HG03095 (cell line): ENCODE data around the gene PNPLA5.

Source experiments
- ATAC-seq: cut with Tn5 transposase; IDR thresholded peaks from one replicate; pipeline ENCODE4 v1.9.1; 2021; ENCODE audit warnings: moderate library complexity; ENCODE audit not compliant: unreplicated experiment

The PNPLA5 gene

DNA sequence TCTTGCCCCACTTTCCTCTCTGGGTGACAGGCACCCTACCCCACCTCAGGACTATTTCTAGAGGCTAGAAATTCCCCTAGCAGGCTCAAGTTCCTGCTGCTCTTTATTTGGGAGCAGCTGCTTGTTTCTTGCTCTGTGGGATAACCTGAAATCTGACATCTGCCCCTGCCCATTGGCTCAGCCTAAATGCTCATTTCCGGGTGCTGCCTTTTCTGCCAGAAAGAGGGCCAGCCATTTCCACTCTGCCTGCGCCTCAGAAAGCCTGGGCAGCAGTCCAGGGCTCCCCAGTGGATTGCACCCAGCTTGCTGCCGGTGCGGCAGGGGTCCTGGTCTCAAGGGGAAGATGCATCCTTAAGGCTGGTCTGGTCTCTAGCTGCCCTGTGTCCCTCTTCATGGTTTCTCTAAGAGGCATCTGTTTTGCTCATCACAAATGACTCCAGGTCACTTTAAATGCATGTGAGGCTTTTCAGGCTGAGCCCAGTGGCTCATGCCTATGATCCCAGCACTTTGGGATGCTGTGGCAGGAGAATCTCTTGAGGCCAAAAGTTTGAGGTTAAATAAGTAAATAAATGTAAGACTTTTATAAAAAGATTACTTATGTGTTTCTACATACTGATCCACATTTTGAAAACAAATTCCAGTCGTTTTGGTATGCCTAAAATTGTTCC lies 10.3 kb upstream of the PNPLA5 start:
- no peak for ATAC-seq

- ATAC-seq: no peak
Observed at GRCh38 chr22:43900206-43900605, 8.4 kb upstream of the PNPLA5 start.

- ATAC-seq: no peak
Observed at GRCh38 chr22:43897751-43898261, 6.0 kb upstream of the PNPLA5 start.

GRCh38 chr22:43895986-43896645 lies 4.3 kb upstream of the PNPLA5 start:
- no peak for ATAC-seq

GRCh38 chr22:43894122-43894521 lies 2.3 kb upstream of the PNPLA5 start:
- ATAC-seq: no peak

- no peak for ATAC-seq
Observed at GRCh38 chr22:43893266-43893665, 1.5 kb upstream of the PNPLA5 start.

DNA sequence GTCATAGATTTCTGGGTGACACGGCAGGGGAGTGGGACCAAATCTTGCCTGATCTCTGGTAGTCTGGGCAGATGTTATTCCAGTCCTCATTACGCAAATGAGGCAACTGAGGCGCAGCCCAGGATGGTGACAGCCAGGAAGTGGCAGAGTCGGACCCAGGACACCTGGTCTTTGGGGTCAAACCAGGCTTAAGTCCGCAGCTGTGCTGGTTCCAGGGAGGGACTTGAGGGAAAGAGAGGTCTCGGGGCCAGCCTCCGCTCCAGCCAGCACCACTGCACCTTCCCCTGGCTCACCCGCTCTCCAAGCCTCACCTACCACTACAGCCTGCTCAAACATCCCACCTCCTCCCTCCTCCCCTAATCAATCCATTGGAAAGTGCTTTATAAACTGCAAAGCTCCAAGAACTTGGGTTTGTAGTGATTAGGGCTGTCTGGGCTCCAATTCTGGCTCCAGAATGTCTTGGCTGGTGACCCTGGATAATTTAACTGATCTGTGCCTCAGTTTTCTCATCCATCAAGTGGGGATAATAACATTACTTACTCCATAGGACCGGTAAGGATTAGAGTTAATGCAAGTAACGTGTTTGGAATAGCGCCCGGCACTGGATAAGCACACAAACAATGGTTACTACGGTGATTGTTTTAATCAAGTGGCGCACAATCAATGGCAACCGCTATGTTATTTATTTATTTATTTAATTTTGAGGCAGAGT lies 526 bp upstream of the PNPLA5 start:
- ATAC-seq: no peak

DNA sequence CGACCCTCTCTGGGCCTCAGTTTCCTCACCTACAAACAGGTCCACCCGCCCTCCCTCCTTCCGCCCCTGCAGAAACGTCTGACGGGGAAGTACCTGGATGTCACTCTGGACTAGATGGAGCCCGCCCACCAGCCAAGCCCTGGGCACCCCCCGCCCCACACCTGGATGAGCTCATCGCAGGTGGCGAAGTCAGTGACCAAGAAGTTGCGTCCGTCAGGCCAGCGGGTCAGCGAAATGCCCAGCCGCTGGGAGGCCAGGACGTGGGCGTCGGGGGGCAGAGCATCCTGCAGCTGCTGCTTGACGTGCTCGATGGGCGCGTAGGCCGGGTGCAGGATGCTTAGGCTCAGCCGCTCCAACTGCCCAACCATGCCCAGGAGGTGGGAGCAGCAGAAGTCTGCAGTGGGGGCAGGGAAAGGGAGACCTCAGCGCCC lies 897 bp downstream of the PNPLA5 start:
- no peak for ATAC-seq

DNA sequence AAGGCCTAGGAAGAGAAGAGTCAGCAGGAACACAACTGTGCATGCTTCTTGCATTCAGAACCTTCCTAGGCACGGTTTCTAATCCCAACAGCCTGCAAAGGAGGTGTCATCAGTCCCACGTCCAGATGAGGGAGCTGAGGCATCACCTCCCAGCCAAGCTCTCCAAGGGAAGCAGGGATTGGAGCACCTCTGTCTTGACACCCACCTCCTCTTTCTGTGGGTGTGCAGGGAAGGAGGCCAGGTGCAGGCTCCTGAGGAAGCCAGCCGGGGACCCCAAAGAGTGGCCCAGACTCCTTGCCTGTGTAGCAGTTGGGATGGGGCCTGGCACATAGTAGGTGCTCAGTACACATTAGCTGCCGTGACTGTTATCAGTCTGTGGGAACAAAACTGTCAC lies 2.0 kb downstream of the PNPLA5 start:
- ATAC-seq: no peak

DNA sequence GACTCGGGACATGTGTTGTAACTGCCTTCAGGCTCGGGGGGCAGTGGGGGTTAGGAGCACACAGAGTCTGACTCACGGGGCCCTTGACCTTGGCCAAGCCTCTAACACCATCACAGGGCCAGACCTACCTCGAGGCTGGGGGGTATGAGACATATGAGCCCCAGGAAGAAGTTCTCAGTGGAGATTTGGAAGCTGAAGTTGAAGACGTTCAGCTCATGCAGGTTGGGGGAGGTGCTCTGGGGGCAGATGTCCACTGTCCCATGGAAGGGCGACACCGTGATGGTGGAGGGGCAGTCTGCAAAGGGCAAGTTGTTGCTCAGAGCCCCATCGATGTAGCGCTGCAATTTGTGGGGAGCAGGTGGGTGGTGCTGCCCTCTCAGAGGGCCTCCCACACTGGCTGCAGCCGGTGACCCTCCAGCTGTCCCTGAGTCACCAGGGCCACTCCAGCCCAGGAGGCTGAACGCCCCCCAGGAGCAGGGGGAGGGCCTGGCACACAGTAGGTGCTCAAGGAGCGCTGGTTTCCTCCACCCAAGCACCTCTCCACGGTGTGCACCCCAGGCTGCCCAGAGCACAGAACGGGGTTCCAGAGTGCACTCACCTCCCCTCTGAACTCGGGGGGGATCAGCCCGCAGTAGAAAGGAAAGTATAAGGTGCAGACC lies 2.5 kb downstream of the PNPLA5 start:
- ATAC-seq: no peak

- no peak for ATAC-seq
Observed at GRCh38 chr22:43888740-43889139, 3.1 kb downstream of the PNPLA5 start.

GRCh38 chr22:43887391-43887790 lies 4.4 kb downstream of the PNPLA5 start:
- ATAC-seq: no peak

GRCh38 chr22:43886231-43886630 lies 5.6 kb downstream of the PNPLA5 start:
- ATAC-seq: no peak

DNA sequence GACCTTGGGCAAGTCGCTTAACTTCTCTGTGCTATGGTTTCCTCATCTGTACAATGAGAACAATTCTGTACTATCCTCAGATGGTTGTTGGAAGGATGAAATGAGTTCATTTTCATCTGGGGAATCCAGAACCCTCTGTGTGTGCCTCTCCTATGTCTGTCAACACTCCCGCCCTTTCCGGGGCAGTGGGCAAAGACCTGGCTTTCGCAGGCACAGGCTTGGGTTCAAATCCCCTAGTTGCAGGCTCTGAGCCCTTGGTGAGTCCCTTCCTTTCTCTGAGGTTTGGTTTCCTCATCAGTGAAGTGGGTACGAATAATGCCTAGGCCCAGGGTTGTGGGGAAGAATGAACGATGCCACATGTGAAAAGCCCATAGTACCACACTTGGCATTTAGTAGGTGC lies 6.0 kb downstream of the PNPLA5 start:
- ATAC-seq: no peak

GRCh38 chr22:43885319-43885671 lies 6.5 kb downstream of the PNPLA5 start:
- no peak for ATAC-seq

GRCh38 chr22:43884600-43885318 lies 7.1 kb downstream of the PNPLA5 start:
- peak; percentile 68 for ATAC-seq

DNA sequence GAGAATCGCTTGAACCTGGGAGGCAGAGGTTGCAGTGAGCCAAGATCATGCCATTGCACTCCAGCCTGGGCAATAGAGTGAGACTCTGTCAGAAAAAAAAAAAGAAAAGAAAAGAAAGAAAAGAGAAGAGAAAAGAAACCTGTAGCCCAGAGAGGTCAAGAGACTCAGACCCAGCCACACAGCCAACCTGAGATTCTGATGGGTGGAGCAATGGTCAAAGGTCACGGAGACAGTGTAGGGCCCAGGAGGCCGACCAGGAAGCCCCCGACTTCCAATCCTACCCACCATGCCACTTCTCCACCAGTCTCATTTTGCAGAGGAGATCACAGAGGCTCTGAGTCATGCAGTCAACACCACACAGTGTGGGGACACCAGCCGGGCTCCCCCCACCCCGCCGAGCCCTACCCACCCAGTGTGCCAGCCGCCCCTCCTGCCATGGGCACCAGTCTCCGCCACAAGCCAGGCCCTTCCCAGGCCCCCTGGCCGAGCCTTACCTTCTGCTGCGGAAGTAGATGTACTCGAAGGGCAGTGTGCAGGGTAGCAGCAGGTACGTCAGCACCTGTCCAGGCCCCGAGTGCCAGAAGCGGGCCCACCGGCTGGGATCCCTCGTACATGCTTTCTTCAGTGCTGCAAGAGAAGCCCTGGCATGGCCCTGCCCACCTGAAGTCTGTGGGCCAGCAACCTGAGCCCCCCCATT lies 7.9 kb downstream of the PNPLA5 start:
- no peak for ATAC-seq

- ATAC-seq: no peak
Observed at GRCh38 chr22:43883012-43883661, 8.7 kb downstream of the PNPLA5 start.

GRCh38 chr22:43882122-43882767 lies 9.6 kb downstream of the PNPLA5 start:
- ATAC-seq: no peak
